ENCODE results near the gene TMPRSS11A.

- TF ChIP-seq POLR2A (IDR thresholded peaks at IDR 0.05; ENCODE audit: extremely low read depth, insufficient read length) (no peak), CTCF (IDR thresholded peaks at IDR 0.05; ENCODE audit: low read depth, low read length) (no peak), MAX (IDR thresholded peaks at IDR 0.05; ENCODE audit: low read depth, low read length) (no peak), MYC (IDR thresholded peaks at IDR 0.05; ENCODE audit: low read depth, low read length) (no peak)
Measured at GRCh38 chr4:67963356-67963755, at the start of gene TMPRSS11A.
